Heart left ventricle (tissue), 16 donors: ENCODE data around the gene INTS12. TPM values are rescaled to one million over a fixed set of nuclear protein-coding genes. Genes with fewer than 3 reads are reported as not detected.

Source experiments
- ATAC-seq, 4 donors: fragments of 200-7000 bp; cut with Tn5 transposase; one replicate each; pipeline ENCODE4 v1.9.1; 2020 to 2022; ENCODE audit warnings: moderate library complexity in 4 of 4, mild to moderate bottlenecking in 3 of 4, moderate number of reproducible peaks in 1 of 4
- DNase-seq, 5 donors: peaks; one replicate each; pipeline ENCODE4 v3.0.0-alpha.2; 2020
- H3K27ac ChIP-seq, 12 donors: fragments of 200-600 bp; sonication (generic) in 4 of 12; one replicate each; pipeline versions ENCODE4 v1.5.0 to v1.8.0; 2016 to 2022; ENCODE audit warnings: mild to moderate bottlenecking in 2 of 12
- H3K27me3 ChIP-seq, 9 donors: fragments of 200-600 bp; sonication (generic) in 2 of 9; one replicate each; pipeline versions ENCODE4 v1.5.1 to v1.8.0; 2016 to 2022; ENCODE audit warnings: mild to moderate bottlenecking in 3 of 9
- H3K36me3 ChIP-seq, 9 donors: fragments of 200-600 bp; sonication (generic) in 2 of 9; one replicate each; pipeline versions ENCODE4 v1.5.0 to v1.8.0; 2018 to 2022; ENCODE audit warnings: mild to moderate bottlenecking in 2 of 9
- H3K4me1 ChIP-seq, 12 donors: fragments of 200-600 bp; sonication (generic) in 4 of 12; one replicate each; pipeline versions ENCODE4 v1.5.0 to v1.8.0; 2016 to 2022; ENCODE audit warnings: mild to moderate bottlenecking in 3 of 12
- H3K4me3 ChIP-seq, 12 donors: fragments of 200-600 bp; sonication (generic) in 4 of 12; one replicate each; pipeline versions ENCODE4 v1.5.0 to v1.8.0; 2017 to 2022; ENCODE audit warnings: mild to moderate bottlenecking in 9 of 12, moderate library complexity in 4 of 12
- H3K9me3 ChIP-seq, 12 donors: fragments of 200-600 bp; sonication (generic) in 4 of 12; one replicate each; pipeline versions ENCODE4 v1.5.0 to v1.8.0; 2016 to 2022; ENCODE audit warnings: mild to moderate bottlenecking in 1 of 12
- CTCF ChIP-seq, 12 donors: fragments of 200-600 bp; sonication (generic) in 4 of 12; IDR thresholded peaks; one replicate each; pipeline versions ENCODE4 v1.5.0 to v1.8.0; 2018 to 2022; ENCODE audit warnings: antibody characterized with exemption in 12 of 12, mild to moderate bottlenecking in 5 of 12
- POLR2A ChIP-seq, 2 donors: fragments of 450-650 bp; IDR thresholded peaks; one replicate each; pipeline ENCODE4 v1.6.1; 2017; ENCODE audit warnings: antibody characterized with exemption in 2 of 2, mild to moderate bottlenecking in 2 of 2, moderate library complexity in 2 of 2
- WGBS, 4 donors: extraction: QIAGEN DNeasy Blood & Tissue Kit in 2 of 4; methylation state at CpG; one replicate each; pipeline versions ENCODE4 v1.1.5 to v1.1.7; 2013 to 2018; 5-methylcytosine and 5-hydroxymethylcytosine counted together
- intact Hi-C, 10 donors: fragments of 100-400 bp; cut with DNase I; formaldehyde crosslinking; loops; one replicate each; pipeline versions ENCODE4 v1.11.1 to v1.14.2; 2022
- polyA plus RNA-seq, 2 donors: library from polyadenylated mRNA; stranded (reverse); fragments of 200-250 nt; gene quantifications; one replicate each; pipeline ENCODE4 v1.2.3, GENCODE V29; 2013
- total RNA-seq, 9 donors: library from RNA; depleted of rRNA in 2 of 9; stranded (reverse); fragments of >200 nt in 2 of 9; fragmentation: NEBNext Ultra II Directional in 3 of 9; extraction: Animal tissue kit (Norgen Biotek cat#: 25700) in 3 of 9; gene quantifications; one replicate each; pipeline versions ENCODE4 v1.1.0 to v1.2.4, GENCODE V29; 2016 to 2023
- donor health status: ischemic (EF 13 %, LVEDD 7.1; RV severe dilation, severe dysfunction).
- donor health status: healthy with polysubstance abuse.
- donor health status: DM: no; HTN: yes; CAD: no.
- donor health status: DM: no; HTN: no; CAD: no.
- donor health status: ischemic (EF 25% LVEDD 6.9; RV normal size, moderate dysfunction).
- donor health status: ischemic (EF 25% LVEDD 5.7; RV mildly dilated, moderate dysfunction).
- donor health status: healthy.
- donor health status: DM: yes; HTN: yes; CAD: no.
- donor health status: ischemic (EF 35%, LVEDD 5.7; RV mildly dilated, moderate dysfunction).
- donor health status: nonischemic (EF 11% LVEDD 7.7; RV severe dilation, severe dysfunction).
- donor health status: DM: yes; HTN: yes; CAD: no.
- donor health status: PGD.
- donor health status: ischemic (EF 29% LVEDD 5.4; RV normal size, mild dysfunction).
- donor health status: nonischemic (EF 23%, LVEDD 6.1; RV moderate dilation, normal function).

Gene INTS12
- total and polyA plus RNA-seq, 11 donors: 11.4 to 34.2 (median 22.2) TPM

- TF ChIP-seq POLR2A (IDR thresholded peaks at IDR 0.05): no peak
- peaks cover 0 to 100% (median 98%) of the 10 kb centered on the region in 9 donors for H3K36me3 ChIP-seq
- 92 to 95% (median 93%) methylated on average over 2 of the region's 2 CpGs for WGBS, 4 donors
These were observed 21.9 kb downstream of the INTS12 start for GRCh38 chr4:105686571-105686970.

DNA sequence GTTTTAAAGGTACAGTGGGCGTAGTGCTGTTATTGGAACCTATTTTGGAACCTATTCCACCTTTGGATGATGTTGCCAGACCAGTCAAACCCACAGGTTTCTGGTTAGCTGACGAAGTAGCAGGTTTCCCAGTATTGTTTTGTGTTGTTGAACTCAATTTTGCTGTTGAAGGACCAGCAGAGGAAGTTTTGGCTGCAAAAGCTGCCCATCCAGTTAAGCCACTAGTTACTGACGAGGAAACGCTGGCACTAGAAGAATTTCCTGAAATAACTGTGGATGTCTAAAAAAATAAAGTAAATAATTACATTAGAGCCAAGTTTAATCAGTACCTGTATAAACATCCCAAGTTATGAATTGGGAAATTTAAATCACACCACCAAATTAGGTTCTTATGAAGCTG is 25.5 kb downstream of the INTS12 start:
- Histone ChIP-seq H3K36me3 (peaks cover 0 to 73% (median 67%) of the 10 kb centered on the region in 9 donors), H3K4me3 (no peak overlapping the region), H3K9me3 (no peaks in the 10 kb centered on the region), H3K27me3 (no peaks in the 10 kb centered on the region), H3K27ac (no peak overlapping the region), H3K4me1 (no peaks in the 10 kb centered on the region)
- TF ChIP-seq CTCF (IDR thresholded peaks at IDR 0.05) (no peak), POLR2A (IDR thresholded peaks at IDR 0.05) (no peak)
- no peak for ATAC-seq
- no peak for DNase-seq
- intact Hi-C loops: no loop called here
- 83 to 92% (median 86%) methylated on average over 4 of the region's 4 CpGs for WGBS, 4 donors

More at GRCh38 chr4:105686571-105686970, 21.9 kb downstream of the INTS12 start:
- H3K9me3 ChIP-seq: no peaks in the 10 kb centered on the region
- H3K4me3 ChIP-seq: no peak overlapping the region
- H3K27ac ChIP-seq: no peak overlapping the region
- no peaks in the 10 kb centered on the region for H3K27me3 ChIP-seq
- H3K4me1 ChIP-seq: no peaks in the 10 kb centered on the region
- ATAC-seq (no peak), DNase-seq (no peak)
- intact Hi-C loops: no loop called here

- no peak for DNase-seq
- intact Hi-C loops: no loop called here
- 61 to 76% (median 67%) methylated on average over 2 of the region's 2 CpGs for WGBS, 4 donors
- ATAC-seq: no peak
- H3K27me3 ChIP-seq: no peaks in the 10 kb centered on the region
- no peaks in the 10 kb centered on the region for H3K4me1 ChIP-seq
- H3K9me3 ChIP-seq: no peaks in the 10 kb centered on the region
- H3K4me3 ChIP-seq: no peak overlapping the region
- no peak overlapping the region for H3K27ac ChIP-seq
- H3K36me3 ChIP-seq: peaks cover 0 to 36% (median 28%) of the 10 kb centered on the region in 9 donors
- TF ChIP-seq POLR2A (IDR thresholded peaks at IDR 0.05) (no peak), CTCF (IDR thresholded peaks at IDR 0.05) (no peak)
These were observed 29.3 kb downstream of the INTS12 start for GRCh38 chr4:105679186-105679585.

- no peak overlapping the region for H3K27ac ChIP-seq
These were observed 30.8 kb downstream of the INTS12 start for GRCh38 chr4:105677709-105678108.

More at GRCh38 chr4:105677709-105678108, 30.8 kb downstream of the INTS12 start:
- TF ChIP-seq CTCF (IDR thresholded peaks at IDR 0.05): no peak
- TF ChIP-seq POLR2A (IDR thresholded peaks at IDR 0.05): no peak
- Histone ChIP-seq H3K4me3 (no peak overlapping the region), H3K27me3 (no peaks in the 10 kb centered on the region), H3K9me3 (no peaks in the 10 kb centered on the region), H3K4me1 (no peaks in the 10 kb centered on the region), H3K36me3 (peaks cover 0 to 21% (median 13%) of the 10 kb centered on the region in 9 donors)
- intact Hi-C loops: no loop called here
- 80 to 88% (median 85%) methylated on average over 2 of the region's 2 CpGs for WGBS, 4 donors
- no peak for DNase-seq
- ATAC-seq: no peak
